ENCODE data around the gene IPO11. TPM values are rescaled to one million over a fixed set of nuclear protein-coding genes. Genes with fewer than 3 reads are reported as not detected.

Gene IPO11
- 92.2 and 128 TPM in 2 replicates for total RNA-seq

GRCh38 chr5:62412549-62413329 lies at the start of gene IPO11:
Gene IPO11, plus strand, starts transcription at chr5:62412763. Its CDS starts 24,517 bp downstream, at chr5:62437280.

DNA sequence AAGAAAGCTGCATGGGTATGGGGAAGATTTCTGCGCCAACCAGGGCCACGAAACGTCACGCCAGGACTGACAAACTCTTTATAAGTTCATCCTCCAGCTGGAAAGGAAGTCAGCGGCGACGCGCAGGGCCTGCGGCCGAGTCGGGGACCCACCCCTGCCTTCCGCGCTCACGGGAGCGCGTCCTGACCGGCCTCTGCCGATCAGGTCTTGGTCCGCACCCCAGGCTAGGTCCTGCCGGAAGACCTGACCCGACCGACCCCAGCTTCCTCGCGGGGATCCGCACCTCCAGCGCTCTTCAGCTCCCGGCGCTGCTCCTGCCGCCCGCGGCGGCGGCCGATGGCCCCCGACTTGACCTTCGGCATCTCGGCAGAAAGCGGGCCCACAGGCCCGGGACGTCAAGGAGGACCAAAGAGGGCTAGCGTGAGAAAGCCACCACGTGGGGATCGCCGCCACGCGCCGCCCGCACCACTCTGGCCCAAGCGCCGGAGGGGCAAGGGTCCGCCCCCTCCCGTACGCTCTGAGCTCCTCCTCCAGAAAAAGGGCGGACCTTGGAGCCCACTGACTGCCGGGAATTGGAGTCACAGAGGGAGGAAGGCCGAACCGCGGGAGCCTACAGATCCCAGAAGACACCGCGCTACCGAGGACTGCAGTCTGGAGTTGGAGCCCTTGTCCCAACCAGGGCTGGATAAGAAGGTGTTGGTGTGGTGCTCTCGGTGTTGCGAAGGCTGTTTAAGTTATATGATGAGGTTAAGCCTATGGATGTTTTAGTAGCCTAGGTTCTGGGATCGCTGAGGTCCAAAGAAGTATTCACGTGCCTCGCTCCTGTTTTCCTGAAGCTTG lies 8.9 kb upstream of the IPO11 start, which contains the start of gene DIMT1:
Gene DIMT1 (minus strand): TSS at position 495 of the 840 bp plus-strand sequence. CDS start 133 bp downstream, at position 362.

GRCh38 chr5:62578540-62578939 lies 166.0 kb downstream of the IPO11 start, which contains the start of gene LRRC70:
Gene LRRC70, plus strand, starts transcription at chr5:62578819. Its CDS starts 620 bp downstream, at chr5:62579439.

Other genes with a start within 250 kb of the IPO11 start
- 97.7 and 104 TPM in 2 replicates for gene KIF2A, start 106.6 kb upstream of the IPO11 start, total RNA-seq
- gene DIMT1, start 8.9 kb upstream of the IPO11 start, total RNA-seq: 53.3 and 62.9 TPM in 2 replicates
- 27.7 and 42.6 TPM in 2 replicates for gene LRRC70, start 166.1 kb downstream of the IPO11 start, total RNA-seq